CD4-positive, alpha-beta T cell treated with Interleukin-17A for 1 hour (primary cell): Measurements from ENCODE around the gene OSGIN1.
"Not testable (repeated sequence)": the region's sequence is repeated elsewhere in the genome, so short reads cannot be mapped to it uniquely, and the experiment has no call there.

Source experiments
- DNase-seq: peaks from one replicate; pipeline ENCODE4 v3.0.0-alpha.2; 2020

OSGIN1 gene

DNA sequence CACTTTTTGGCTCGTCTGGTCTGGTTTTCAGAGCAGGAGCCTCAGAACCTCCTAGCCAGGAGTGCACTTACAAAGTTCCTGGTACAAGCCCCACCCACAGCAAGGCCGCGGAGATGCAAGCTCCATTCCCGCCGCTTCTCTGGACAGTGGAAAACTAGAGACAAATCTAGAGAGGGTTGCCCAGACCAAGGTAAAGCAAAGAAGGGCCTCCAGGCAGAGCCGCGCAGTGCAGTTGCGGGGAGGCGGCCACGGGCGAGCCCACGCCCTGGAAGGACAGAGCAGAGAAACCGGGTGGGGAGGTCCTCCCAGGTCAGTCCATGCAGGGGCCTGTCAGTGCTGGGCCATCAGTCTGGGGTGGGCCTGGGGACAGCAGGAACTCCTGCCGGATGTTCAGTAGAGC, 11.0 kb upstream of the OSGIN1 start:
- no peak for DNase-seq

GRCh38 chr16:83942815-83943515, 10.1 kb upstream of the OSGIN1 start:
- no peak for DNase-seq

DNA sequence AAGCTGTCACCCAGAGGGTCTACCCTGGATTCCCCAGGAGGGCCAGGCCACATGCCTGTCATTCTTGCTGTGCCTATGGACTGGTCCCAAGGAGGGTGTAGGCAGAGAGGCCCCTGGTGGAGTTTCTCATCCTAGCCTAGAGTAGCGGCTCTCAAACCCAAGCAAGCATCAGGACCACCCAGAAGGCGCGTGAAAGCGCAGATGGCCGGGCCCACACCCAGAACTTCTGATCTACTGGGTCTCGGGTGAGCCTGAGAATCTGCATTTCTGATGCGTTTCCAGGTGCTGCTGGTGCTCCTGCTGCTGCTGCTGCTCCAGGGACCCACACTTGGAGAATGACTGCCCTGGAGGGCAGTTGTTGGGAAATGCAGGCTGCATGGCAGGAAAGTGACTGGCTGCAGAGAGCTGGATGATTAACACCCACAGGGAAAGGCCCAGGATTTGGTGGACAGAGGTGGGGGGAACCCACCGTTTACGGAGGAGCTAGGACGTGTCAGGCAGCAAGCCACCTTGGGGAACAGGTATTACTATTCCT, 9.5 kb upstream of the OSGIN1 start:
- no peak for DNase-seq

GRCh38 chr16:83945587-83945986, 7.5 kb upstream of the OSGIN1 start:
- no peak for DNase-seq

- DNase-seq, result no peak
Observed at GRCh38 chr16:83946154-83946780, 6.8 kb upstream of the OSGIN1 start.

- DNase-seq, result no peak
Observed at GRCh38 chr16:83946781-83947566, 6.1 kb upstream of the OSGIN1 start.

- no peak for DNase-seq
Observed at GRCh38 chr16:83947642-83948234, 5.3 kb upstream of the OSGIN1 start.

DNA sequence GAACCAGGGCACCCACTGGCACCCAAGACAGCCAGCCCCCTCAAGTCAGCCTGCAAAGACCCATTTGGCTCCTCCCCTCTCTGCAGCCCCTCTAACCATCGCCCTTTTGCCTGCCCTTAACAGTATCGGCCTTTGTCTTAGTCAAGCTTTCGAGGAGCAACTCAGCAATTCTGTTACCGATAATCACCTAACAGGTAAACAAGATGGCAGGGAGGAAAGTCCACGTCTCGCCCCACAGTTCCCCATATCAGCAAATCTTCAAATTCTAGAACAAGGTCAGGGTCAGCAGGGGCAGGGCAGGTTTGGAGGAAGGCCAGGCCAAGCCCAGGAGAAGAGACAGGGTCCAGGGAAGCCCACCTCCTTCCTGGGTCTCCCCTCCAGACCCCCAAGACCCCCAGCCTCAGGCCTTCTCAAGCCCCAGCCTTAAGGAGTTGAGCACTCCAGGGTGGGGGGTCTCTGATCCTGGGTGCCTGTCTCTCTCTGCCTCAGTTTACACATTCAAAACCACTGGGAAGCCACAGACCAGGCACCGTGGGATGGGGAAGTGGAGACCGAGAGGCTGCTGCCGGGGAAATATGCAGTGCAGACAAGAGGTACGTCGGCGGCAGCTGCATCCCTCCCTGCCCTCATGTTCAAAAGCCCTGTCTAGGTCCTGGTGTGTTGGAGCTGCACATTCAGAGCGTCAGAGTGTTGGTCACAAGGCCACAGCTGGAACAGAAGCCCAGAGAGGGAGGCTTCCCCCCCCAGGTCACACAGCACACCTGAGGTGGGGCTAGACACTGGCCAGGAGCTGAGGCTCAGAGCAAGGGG, 3.9 kb upstream of the OSGIN1 start:
- DNase-seq, result no peak

- DNase-seq, result no peak
Observed at GRCh38 chr16:83949724-83950001, 3.4 kb upstream of the OSGIN1 start.

GRCh38 chr16:83950862-83951399, 2.1 kb upstream of the OSGIN1 start:
- not testable (repeated sequence) for DNase-seq

DNA sequence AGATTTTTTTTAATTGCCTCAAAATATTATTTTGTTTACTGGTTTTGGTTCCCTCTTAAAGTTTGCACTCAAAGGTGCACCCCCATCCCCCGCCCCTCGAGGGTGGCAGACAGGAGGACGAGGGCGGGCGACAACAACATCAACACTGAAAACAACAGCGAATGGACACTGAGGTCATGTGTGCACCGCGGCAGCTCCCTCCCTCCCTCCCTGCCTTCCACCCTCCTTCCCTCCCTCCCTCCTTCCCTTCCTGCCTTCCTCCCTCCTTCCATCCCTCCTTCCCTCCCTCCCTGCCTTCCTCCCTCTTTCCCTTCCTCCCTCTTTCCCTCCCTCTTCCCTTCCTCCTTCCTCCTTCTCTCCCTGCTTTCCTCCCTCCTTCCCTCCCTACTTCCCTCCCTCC, 1.5 kb upstream of the OSGIN1 start:
- no peak for DNase-seq

DNA sequence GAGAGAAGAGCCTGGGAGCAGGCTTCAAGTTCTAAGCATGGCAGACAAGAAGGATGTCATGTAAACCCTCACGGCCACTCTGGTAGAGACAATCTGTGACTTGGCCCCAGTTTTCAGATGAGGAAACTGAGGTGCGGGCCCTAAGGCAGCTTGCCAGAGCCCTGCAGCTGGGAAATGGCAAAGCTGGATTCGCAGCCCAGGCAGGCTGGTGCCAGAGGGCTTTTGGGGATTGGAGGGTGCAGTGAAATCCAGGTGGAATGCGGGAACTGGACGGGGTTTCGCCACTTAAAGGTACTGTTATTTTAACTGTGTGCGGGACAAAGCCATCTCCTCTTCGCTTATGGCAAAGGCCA, 477 bp upstream of the OSGIN1 start:
- DNase-seq, result no peak

DNA sequence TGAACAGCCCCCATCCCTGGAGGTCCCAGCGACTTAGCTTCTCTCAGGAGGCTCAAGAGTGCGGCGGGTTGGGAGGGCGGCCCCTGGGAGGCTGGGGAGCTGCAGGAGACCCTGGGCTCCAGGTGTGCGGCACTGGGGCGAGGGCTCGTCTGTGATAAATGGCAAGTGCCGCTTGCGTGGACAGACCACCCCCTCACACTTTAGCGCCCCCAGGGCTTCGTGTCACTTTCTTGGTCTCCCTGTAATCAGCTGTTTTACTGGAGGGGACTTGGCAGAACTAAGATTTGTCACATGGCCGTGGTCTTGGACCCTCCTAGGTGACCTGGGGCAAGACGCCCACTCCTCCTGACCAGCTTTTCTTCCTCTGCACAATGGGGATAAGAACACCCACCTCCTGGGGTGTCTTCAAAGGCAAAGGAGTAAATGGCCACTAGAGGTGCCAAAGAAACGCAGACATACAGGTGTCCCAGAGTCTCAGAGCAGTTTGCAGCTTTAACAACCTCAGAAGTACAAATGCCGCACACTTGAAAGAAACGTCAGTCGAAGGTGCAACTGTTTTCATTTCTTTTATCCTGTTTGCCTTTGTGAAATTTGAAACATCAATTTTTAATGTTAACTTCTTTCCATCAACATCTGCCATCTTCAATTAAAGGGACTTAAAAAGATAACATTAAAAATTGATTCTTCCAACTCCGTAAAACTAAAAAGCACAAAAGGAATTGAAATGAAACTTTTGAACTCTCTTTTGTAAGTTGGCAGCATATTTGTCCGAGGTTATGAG, 946 bp downstream of the OSGIN1 start:
- DNase-seq, result no peak

- DNase-seq, result no peak
Observed at GRCh38 chr16:83954577-83955016, 1.6 kb downstream of the OSGIN1 start.

GRCh38 chr16:83955218-83956130, 2.4 kb downstream of the OSGIN1 start:
- DNase-seq, result no peak

- DNase-seq, result peak; percentile 60
Observed at GRCh38 chr16:83956336-83957289, 3.6 kb downstream of the OSGIN1 start.

GRCh38 chr16:83957296-83957855, 4.3 kb downstream of the OSGIN1 start:
- no peak for DNase-seq

- DNase-seq, result no peak
Observed at GRCh38 chr16:83958137-83958845, 5.3 kb downstream of the OSGIN1 start.
